ENCODE measurements around the gene ILKAP.

DNA sequence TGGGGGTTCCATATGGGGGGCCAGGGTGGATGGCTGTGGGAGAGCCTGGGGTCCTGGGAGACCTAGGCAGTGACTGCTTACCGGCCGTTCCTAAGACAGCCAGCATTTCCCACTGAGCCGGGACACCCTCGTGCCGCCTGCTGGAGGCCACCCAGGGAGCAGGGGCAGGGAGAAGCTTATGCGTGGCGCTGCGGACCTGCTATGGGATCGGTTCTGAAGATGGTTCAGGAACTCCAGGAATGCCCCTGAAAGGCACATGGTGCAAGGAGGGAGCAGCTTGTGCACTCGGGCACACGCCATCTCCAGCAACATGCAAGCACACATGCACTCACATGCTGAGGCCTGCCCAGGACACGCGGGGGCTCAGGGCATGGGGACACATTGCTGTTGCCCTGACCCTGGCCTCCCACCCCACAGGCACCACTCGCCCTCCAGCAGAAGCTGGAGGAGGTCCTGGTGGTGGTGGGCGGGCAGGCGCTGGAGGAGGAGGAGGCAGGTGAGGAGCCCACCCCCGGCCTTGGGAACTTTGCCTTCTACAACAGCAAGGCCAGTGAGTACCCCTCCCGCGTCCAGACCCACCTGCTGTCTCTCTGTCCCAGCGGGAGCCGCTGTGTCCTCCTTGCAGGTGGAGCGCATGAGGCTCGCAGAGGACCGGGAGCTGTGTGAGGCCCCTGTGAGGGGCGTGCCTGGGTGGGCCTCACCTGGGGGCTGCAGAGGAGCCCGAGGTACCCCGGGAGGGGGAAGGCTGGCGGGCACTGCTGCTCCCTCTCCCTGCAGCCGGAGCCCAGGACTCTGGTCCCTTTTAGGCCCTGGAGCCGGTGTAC lies 60.9 kb downstream of the ILKAP start:
- TF ChIP-seq CTCF (IDR thresholded peaks at IDR 0.05) (no peak), POLR2AphosphoS5 (IDR thresholded peaks at IDR 0.05) (no peak), POLR2A (IDR thresholded peaks at IDR 0.05) (no peak)
